Thyroid gland (tissue), 4 donors: ENCODE results near the gene CFAP221. TPM values are rescaled to one million over a fixed set of nuclear protein-coding genes. Genes with fewer than 3 reads are reported as not detected.
"Not testable (repeated sequence)": the region's sequence is repeated elsewhere in the genome, so short reads cannot be mapped to it uniquely, and the experiment has no call there.

Source experiments
- DNase-seq, 2 donors: peaks; one replicate each; pipeline ENCODE4 v3.0.0-alpha.2; 2019
- H3K27ac ChIP-seq, 3 donors: fragments of 200-600 bp; sonication (generic); 1 replicate in 2 of 3; 2 replicates in 1 of 3; pipeline ENCODE4 v1.5.1; 2016 to 2019; ENCODE audit warnings: mild to moderate bottlenecking in 1 of 3, moderate library complexity in 1 of 3
- H3K27me3 ChIP-seq: fragments of 200-600 bp; sonication (generic); one replicate; pipeline ENCODE4 v1.5.1; 2019
- H3K36me3 ChIP-seq, 2 donors: fragments of 200-600 bp; sonication (generic); one replicate each; pipeline ENCODE4 v1.5.1; 2016 to 2019
- H3K4me1 ChIP-seq, 2 donors: fragments of 200-600 bp; sonication (generic); one replicate each; pipeline ENCODE4 v1.5.1; 2017 to 2019
- H3K4me3 ChIP-seq, 3 donors: fragments of 200-600 bp; sonication (generic); replicated peaks in 1 of 3; 1 replicate in 2 of 3; 2 replicates in 1 of 3; pipeline ENCODE4 v1.5.1; 2016; ENCODE audit warnings: mild to moderate bottlenecking in 1 of 3
- H3K9me3 ChIP-seq: fragments of 200-600 bp; sonication (generic); one replicate; pipeline ENCODE4 v1.5.1; 2017
- CTCF ChIP-seq, 6 experiments: fragments of 200-600 bp in 3 of 6; fragments of 450-650 bp in 3 of 6; sonication (generic) in 3 of 6; IDR thresholded peaks; one replicate each; pipeline ENCODE4 v1.5.1; 2016 to 2019; ENCODE audit warnings: antibody characterized with exemption in 6 of 6, mild to moderate bottlenecking in 2 of 6, inconsistent platforms in 1 of 6, moderate library complexity in 1 of 6
- POLR2A ChIP-seq, 2 donors: fragments of 450-650 bp; IDR thresholded peaks; one replicate each; pipeline ENCODE4 v1.6.1; 2017; ENCODE audit warnings: antibody characterized with exemption in 2 of 2, mild to moderate bottlenecking in 2 of 2, moderate library complexity in 1 of 2
- WGBS, 2 donors: methylation state at CpG; one replicate each; pipeline ENCODE4 v1.1.5; 2017; 5-methylcytosine and 5-hydroxymethylcytosine counted together
- intact Hi-C: fragments of 100-400 bp; cut with DNase I; formaldehyde crosslinking; loops from one replicate; pipeline ENCODE4 v1.15.1; 2023
- total RNA-seq, 4 donors: library from RNA; depleted of rRNA; stranded (reverse); fragments of >200 nt; gene quantifications; one replicate each; pipeline ENCODE4 v1.2.3, GENCODE V29; 2016

The CFAP221 gene
- total RNA-seq, 4 donors from 2014 or later = 1.6 to 13.1 (median 9.7) TPM

GRCh38 chr2:119617455-119617854, 73.2 kb downstream of the CFAP221 start:
- intact Hi-C loops = no loop called here

GRCh38 chr2:119618725-119619124, 74.5 kb downstream of the CFAP221 start:
- H3K4me3 ChIP-seq = not testable (repeated sequence)
- peak; percentile 60 to 67 for DNase-seq

More at GRCh38 chr2:119617455-119617854, 73.2 kb downstream of the CFAP221 start:
- DNase-seq = no peak
- Histone ChIP-seq H3K36me3 (no peaks in the 10 kb centered on the region), H3K9me3 (no peaks in the 10 kb centered on the region), H3K4me1 (peaks cover 0 to 4% of the 10 kb centered on the region in 2 donors), H3K4me3 (no peak overlapping the region), H3K27me3 (no peaks in the 10 kb centered on the region), H3K27ac (no peak overlapping the region)
- WGBS, 2 donors = 85 to 88% methylated on average over 2 of the region's 2 CpGs
- TF ChIP-seq CTCF (IDR thresholded peaks at IDR 0.05) (no peak), POLR2A (IDR thresholded peaks at IDR 0.05) (no peak)

GRCh38 chr2:119625226-119625625, 81.0 kb downstream of the CFAP221 start:
- no peak for DNase-seq
- no peaks in the 10 kb centered on the region for H3K27me3 ChIP-seq
- H3K4me3 ChIP-seq = no peak overlapping the region
- no peaks in the 10 kb centered on the region for H3K36me3 ChIP-seq
- no peak overlapping the region for H3K27ac ChIP-seq
- H3K9me3 ChIP-seq = no peaks in the 10 kb centered on the region
- TF ChIP-seq CTCF (IDR thresholded peaks at IDR 0.05) (no peak), POLR2A (IDR thresholded peaks at IDR 0.05) (no peak)
- intact Hi-C loops = no loop called here
- 93% methylated on average over 3 of the region's 3 CpGs for WGBS, 2 donors
- H3K4me1 ChIP-seq = peaks cover 6 to 11% of the 10 kb centered on the region in 2 donors

More at GRCh38 chr2:119618725-119619124, 74.5 kb downstream of the CFAP221 start:
- H3K27ac ChIP-seq, H3K9me3 ChIP-seq, intact Hi-C loops, H3K36me3 ChIP-seq, H3K4me1 ChIP-seq, H3K27me3 ChIP-seq: not testable (repeated sequence)
- 40 to 57% methylated on average over 4 to 7 of the region's 7 CpGs for WGBS, 2 donors

GRCh38 chr2:119629323-119629825, 85.1 kb downstream of the CFAP221 start:
- intact Hi-C loops = no loop called here
- 32 to 45% methylated on average over 4 to 5 of the region's 5 CpGs for WGBS, 2 donors
- Histone ChIP-seq H3K27me3 (no peaks in the 10 kb centered on the region), H3K9me3 (no peaks in the 10 kb centered on the region), H3K4me1 (peaks cover 6 to 11% of the 10 kb centered on the region in 2 donors), H3K36me3 (no peaks in the 10 kb centered on the region), H3K4me3 (no peak overlapping the region), H3K27ac (peak overlapping the region; percentile 9 to 70 (median 35))
- peak; percentile 78 to 84 for DNase-seq
- TF ChIP-seq CTCF (IDR thresholded peaks at IDR 0.05) (peak in 1 of 6 experiments; percentile 15), POLR2A (IDR thresholded peaks at IDR 0.05) (no peak)

- peak; percentile 29 to 35 for DNase-seq
- Histone ChIP-seq H3K27me3 (no peaks in the 10 kb centered on the region), H3K27ac (peak overlapping the region; percentile 9 to 35 (median 16)), H3K4me1 (peaks cover 6 to 11% of the 10 kb centered on the region in 2 donors), H3K9me3 (no peaks in the 10 kb centered on the region), H3K4me3 (no peak overlapping the region), H3K36me3 (no peaks in the 10 kb centered on the region)
- WGBS, 2 donors = 40 to 50% methylated on average over 4 of the region's 4 CpGs
- no peak for TF ChIP-seq POLR2A (IDR thresholded peaks at IDR 0.05)
- peak in 1 of 6 experiments; percentile 12 for TF ChIP-seq CTCF (IDR thresholded peaks at IDR 0.05)
- intact Hi-C loops = no loop called here
Observed at GRCh38 chr2:119630121-119630520, 85.9 kb downstream of the CFAP221 start.
